ENCODE data around the gene GNG7. TPM values are rescaled to one million over a fixed set of nuclear protein-coding genes. Genes with fewer than 3 reads are reported as not detected.
"Not testable (repeated sequence)": the region's sequence is repeated elsewhere in the genome, so short reads cannot be mapped to it uniquely, and the experiment has no call there.

The GNG7 gene
- total RNA-seq, 1 experiment from 2014 or later: 1.1 TPM

DNA sequence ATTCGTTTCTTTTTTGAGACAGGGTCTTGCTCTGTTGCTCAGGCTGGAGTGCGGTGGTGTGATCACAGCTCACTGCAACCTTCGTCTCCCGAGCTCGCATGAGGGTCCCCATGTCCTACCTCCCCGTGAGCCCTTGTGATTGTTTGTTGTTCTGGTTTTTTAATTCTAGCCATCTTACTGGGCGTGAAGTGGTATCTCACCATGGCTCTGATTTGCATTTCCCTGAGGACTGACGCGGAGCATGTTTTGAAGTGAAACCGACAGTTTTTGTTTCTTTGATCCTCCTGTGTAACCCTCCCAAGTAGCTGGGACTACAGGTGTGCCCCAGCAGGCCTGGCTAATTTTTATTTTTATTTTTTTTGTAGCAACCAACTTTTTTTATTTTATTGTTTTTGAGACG is 21.7 kb downstream of the GNG7 start:
- no peak overlapping the region for H3K27ac ChIP-seq (ENCODE audit: low read length)
- H3K9me2 ChIP-seq (replicated peaks; ENCODE audit: low read length): no peaks in the 10 kb centered on the region
- intact Hi-C loops (cut with micrococcal nuclease): no loop called here
- H2AFZ ChIP-seq (ENCODE audit: low read length): no peak overlapping the region
- TF ChIP-seq EZH2phosphoT487 (IDR thresholded peaks at IDR 0.05; ENCODE audit: borderline replicate concordance, low read length): no peak
- TF ChIP-seq EZH2 (IDR thresholded peaks at IDR 0.05; ENCODE audit: low read length, unreplicated experiment): no peak
- TF ChIP-seq, protein P1, sequence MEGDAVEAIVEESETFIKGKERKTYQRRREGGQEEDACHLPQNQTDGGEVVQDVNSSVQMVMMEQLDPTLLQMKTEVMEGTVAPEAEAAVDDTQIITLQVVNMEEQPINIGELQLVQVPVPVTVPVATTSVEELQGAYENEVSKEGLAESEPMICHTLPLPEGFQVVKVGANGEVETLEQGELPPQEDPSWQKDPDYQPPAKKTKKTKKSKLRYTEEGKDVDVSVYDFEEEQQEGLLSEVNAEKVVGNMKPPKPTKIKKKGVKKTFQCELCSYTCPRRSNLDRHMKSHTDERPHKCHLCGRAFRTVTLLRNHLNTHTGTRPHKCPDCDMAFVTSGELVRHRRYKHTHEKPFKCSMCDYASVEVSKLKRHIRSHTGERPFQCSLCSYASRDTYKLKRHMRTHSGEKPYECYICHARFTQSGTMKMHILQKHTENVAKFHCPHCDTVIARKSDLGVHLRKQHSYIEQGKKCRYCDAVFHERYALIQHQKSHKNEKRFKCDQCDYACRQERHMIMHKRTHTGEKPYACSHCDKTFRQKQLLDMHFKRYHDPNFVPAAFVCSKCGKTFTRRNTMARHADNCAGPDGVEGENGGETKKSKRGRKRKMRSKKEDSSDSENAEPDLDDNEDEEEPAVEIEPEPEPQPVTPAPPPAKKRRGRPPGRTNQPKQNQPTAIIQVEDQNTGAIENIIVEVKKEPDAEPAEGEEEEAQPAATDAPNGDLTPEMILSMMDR (conservative IDR thresholded peaks at IDR 0.05; ENCODE audit: low read depth, low read length): no peak
- no peaks in the 10 kb centered on the region for H3F3A ChIP-seq (ENCODE audit: low read length, unreplicated experiment)
- ChIA-PET POLR2A (ENCODE audit: unreplicated experiment) (no interaction called here), CTCF (no interaction called here)
- H3K4me2 ChIP-seq (ENCODE audit: low read length): no peak overlapping the region
- DNase-seq: no peak
- H3K4me1 ChIP-seq (ENCODE audit: insufficient read depth, low read length): no peaks in the 10 kb centered on the region
- no peaks in the 10 kb centered on the region for H3K27me3 ChIP-seq (ENCODE audit: low read length)
- H4K20me1 ChIP-seq (ENCODE audit: low read length): no peaks in the 10 kb centered on the region
- no peak overlapping the region for H3K4me3 ChIP-seq (ENCODE audit: low read length)
- H3K9me3 ChIP-seq (ENCODE audit: low read length): no peaks in the 10 kb centered on the region
- H3K79me2 ChIP-seq (ENCODE audit: low read length): no peaks in the 10 kb centered on the region
- no peaks in the 10 kb centered on the region for H3K36me3 ChIP-seq (ENCODE audit: low read depth, low read length)
- no peak overlapping the region for H3K9ac ChIP-seq (ENCODE audit: low read length)
- ATAC-seq: no peak
- no TSS peak for BruUV-seq (replicated peaks)

DNA sequence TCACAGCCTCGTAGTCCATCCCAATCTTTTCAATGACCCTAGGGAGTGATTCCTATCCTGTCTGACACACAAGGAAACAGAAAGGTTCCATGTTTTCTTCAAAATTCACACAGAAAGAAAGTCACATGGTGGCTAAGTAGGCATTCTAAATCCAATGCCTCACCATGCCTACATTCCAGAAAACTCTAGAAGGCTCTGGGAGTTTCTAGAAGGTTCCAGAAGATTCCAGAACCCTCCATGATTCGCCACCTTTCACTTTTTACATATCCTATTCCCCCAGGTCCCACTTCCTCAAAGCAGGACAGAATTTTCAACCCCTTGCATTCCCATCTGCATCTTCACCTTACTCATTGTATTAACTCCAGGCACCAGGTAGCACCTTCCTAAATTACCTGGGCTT is 23.1 kb downstream of the GNG7 start:
- DNase-seq (no peak), ATAC-seq (no peak)
- no peaks in the 10 kb centered on the region for H3K79me2 ChIP-seq (ENCODE audit: low read length)
- no peaks in the 10 kb centered on the region for H3K27me3 ChIP-seq (ENCODE audit: low read length)
- H2AFZ ChIP-seq (ENCODE audit: low read length): no peak overlapping the region
- ChIA-PET POLR2A (ENCODE audit: unreplicated experiment) (no interaction called here), CTCF (no interaction called here)
- H3K4me2 ChIP-seq (ENCODE audit: low read length): no peak overlapping the region
- H3K9ac ChIP-seq (ENCODE audit: low read length): no peak overlapping the region
- H3K27ac ChIP-seq (ENCODE audit: low read length): no peak overlapping the region
- TF ChIP-seq, protein P1 (conservative IDR thresholded peaks at IDR 0.05; ENCODE audit: low read depth, low read length): no peak
- TF ChIP-seq EZH2phosphoT487 (IDR thresholded peaks at IDR 0.05; ENCODE audit: borderline replicate concordance, low read length) (no peak), EZH2 (IDR thresholded peaks at IDR 0.05; ENCODE audit: low read length, unreplicated experiment) (no peak)
- H3K36me3 ChIP-seq (ENCODE audit: low read depth, low read length): no peaks in the 10 kb centered on the region
- H3K9me2 ChIP-seq (replicated peaks; ENCODE audit: low read length): no peaks in the 10 kb centered on the region
- no peaks in the 10 kb centered on the region for H3K4me1 ChIP-seq (ENCODE audit: insufficient read depth, low read length)
- no peaks in the 10 kb centered on the region for H3K9me3 ChIP-seq (ENCODE audit: low read length)
- no peaks in the 10 kb centered on the region for H3F3A ChIP-seq (ENCODE audit: low read length, unreplicated experiment)
- intact Hi-C loops (cut with micrococcal nuclease): no loop called here
- H3K4me3 ChIP-seq (ENCODE audit: low read length): no peak overlapping the region
- H4K20me1 ChIP-seq (ENCODE audit: low read length): no peaks in the 10 kb centered on the region
- BruUV-seq (replicated peaks): no TSS peak

- H4K20me1 ChIP-seq (ENCODE audit: low read length); DNase-seq; H3K27ac ChIP-seq (ENCODE audit: low read length); H3K9ac ChIP-seq (ENCODE audit: low read length); H3K27me3 ChIP-seq (ENCODE audit: low read length); H3K79me2 ChIP-seq (ENCODE audit: low read length); ATAC-seq; CTCF ChIA-PET; POLR2A ChIA-PET (ENCODE audit: unreplicated experiment); H3K9me3 ChIP-seq (ENCODE audit: low read length); H3K36me3 ChIP-seq (ENCODE audit: low read depth, low read length); H3K4me1 ChIP-seq (ENCODE audit: insufficient read depth, low read length); BruUV-seq (replicated peaks); H3F3A ChIP-seq (ENCODE audit: low read length, unreplicated experiment); H3K9me2 ChIP-seq (replicated peaks; ENCODE audit: low read length); H3K4me3 ChIP-seq (ENCODE audit: low read length); intact Hi-C loops (cut with micrococcal nuclease); H2AFZ ChIP-seq (ENCODE audit: low read length); H3K4me2 ChIP-seq (ENCODE audit: low read length): not testable (repeated sequence)
Measured at GRCh38 chr19:2678948-2679347, 23.5 kb downstream of the GNG7 start.
